DND-41 (cell line): ENCODE results near the gene ADK.

ENCODE experiments used
- CTCF ChIP-seq: IDR thresholded peaks from 2 replicates; pipeline ENCODE4 v1.5.1; 2012; ENCODE audit warnings: borderline replicate concordance, low read length, moderate library complexity, mild to moderate bottlenecking; ENCODE audit not compliant: poor library complexity, severe bottlenecking; ENCODE audit errors: extremely low read depth
- EZH2 ChIP-seq: IDR thresholded peaks from 3 replicates; pipeline ENCODE4 v1.6.1; 2012; ENCODE audit warnings: borderline replicate concordance, low read depth, mild to moderate bottlenecking, moderate library complexity, low read length, inconsistent platforms; ENCODE audit not compliant: severe bottlenecking

DNA sequence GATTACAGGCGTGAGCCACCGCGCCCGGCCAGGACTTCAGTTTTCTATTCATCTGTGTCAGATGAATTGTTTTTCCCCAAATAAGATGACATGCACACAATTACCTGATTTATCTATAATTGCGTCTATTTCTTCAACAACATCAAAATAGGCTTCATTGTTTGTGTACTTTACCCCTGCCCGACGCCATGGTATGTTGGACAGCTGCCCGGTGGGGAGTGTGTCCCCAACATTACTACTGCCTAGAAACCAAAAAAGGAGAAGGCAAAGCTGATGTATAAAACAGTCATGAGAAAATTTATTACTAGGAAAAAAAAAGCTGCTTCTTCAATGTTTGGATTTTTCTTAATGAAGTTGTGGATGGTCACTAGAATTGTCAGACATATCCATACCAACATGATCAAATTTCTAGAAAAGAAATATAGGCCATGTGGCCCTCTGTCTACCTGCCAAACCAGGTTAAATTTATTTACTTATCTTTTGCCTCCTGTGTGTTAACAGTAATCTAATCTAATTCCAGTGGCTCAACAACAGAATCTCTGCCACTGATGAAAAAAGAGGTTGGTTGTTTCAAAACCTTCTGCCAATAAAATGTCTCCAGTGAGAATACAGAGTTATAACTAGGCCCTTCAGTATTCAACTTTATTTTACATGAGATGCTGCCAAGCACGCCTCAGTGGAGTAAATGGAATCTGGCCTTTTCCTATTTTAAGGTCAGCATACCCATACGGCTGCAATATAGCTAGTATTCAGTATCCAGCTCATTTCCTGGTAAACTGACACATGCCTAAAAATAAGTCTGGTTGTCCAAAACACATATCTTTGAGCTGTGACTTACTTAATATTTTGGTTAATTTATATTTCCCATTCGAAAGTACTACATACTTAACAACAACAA is 16.8 kb upstream of the ADK start:
- TF ChIP-seq EZH2 (no peak), CTCF (no peak)
